NOMO-1 (cell line): ENCODE data around the gene KRT85.
"Not testable (repeated sequence)": the region's sequence is repeated elsewhere in the genome, so short reads cannot be mapped to it uniquely, and the experiment has no call there.

Source experiments
- DNase-seq, 2 experiments: peaks; one replicate each; lab custom pipeline; 2025; ENCODE audit not compliant: unreplicated experiment in 2 of 2; lab: John Stamatoyannopoulos, UW

Gene KRT85

GRCh38 chr12:52350786-52351185 is 16.5 kb downstream of the KRT85 start:
- DNase-seq: no peak

GRCh38 chr12:52350021-52350620 is 17.2 kb downstream of the KRT85 start:
- DNase-seq: no peak

GRCh38 chr12:52349196-52349595 is 18.1 kb downstream of the KRT85 start:
- DNase-seq: no peak

- DNase-seq: no peak
These were observed 19.4 kb downstream of the KRT85 start for GRCh38 chr12:52347551-52348510.

GRCh38 chr12:52347016-52347415 is 20.3 kb downstream of the KRT85 start:
- DNase-seq: no peak

GRCh38 chr12:52346593-52346992 is 20.7 kb downstream of the KRT85 start:
- DNase-seq: no peak

- DNase-seq: not testable (repeated sequence)
These were observed 22.2 kb downstream of the KRT85 start for GRCh38 chr12:52345041-52345440.

GRCh38 chr12:52344111-52344510 is 23.2 kb downstream of the KRT85 start:
- no peak for DNase-seq

- DNase-seq: no peak
These were observed 23.7 kb downstream of the KRT85 start for GRCh38 chr12:52343550-52343949.

- no peak for DNase-seq
These were observed 24.3 kb downstream of the KRT85 start for GRCh38 chr12:52342781-52343490.

- DNase-seq: no peak
These were observed 26.2 kb downstream of the KRT85 start for GRCh38 chr12:52341066-52341580.

GRCh38 chr12:52338241-52338960 is 28.9 kb downstream of the KRT85 start:
- DNase-seq: no peak

- DNase-seq: no peak
These were observed 30.2 kb downstream of the KRT85 start for GRCh38 chr12:52337054-52337453.

- DNase-seq: no peak
These were observed 30.6 kb downstream of the KRT85 start for GRCh38 chr12:52336641-52337040.

- no peak for DNase-seq
These were observed 31.6 kb downstream of the KRT85 start for GRCh38 chr12:52335598-52336262.

- no peak for DNase-seq
These were observed 33.1 kb downstream of the KRT85 start for GRCh38 chr12:52334185-52334584.

GRCh38 chr12:52333321-52333720 is 34.0 kb downstream of the KRT85 start:
- DNase-seq: no peak

GRCh38 chr12:52332381-52332780 is 34.9 kb downstream of the KRT85 start:
- DNase-seq: no peak

- DNase-seq: no peak
These were observed 35.4 kb downstream of the KRT85 start for GRCh38 chr12:52331833-52332232.

- no peak for DNase-seq
These were observed 36.2 kb downstream of the KRT85 start for GRCh38 chr12:52331039-52331438.
